H1 (cell line): Measurements from ENCODE around the gene GID8. TPM values are rescaled to one million over a fixed set of nuclear protein-coding genes. Genes with fewer than 3 reads are reported as not detected.

Experiments used
- ASH2L ChIP-seq: fragments of 200-600, 300-600 bp; sonication (generic); IDR thresholded peaks from one replicate; pipeline ENCODE4 v1.7.1; 2017; ENCODE audit warnings: low read length
- E2F6 ChIP-seq: IDR thresholded peaks from 2 replicates; pipeline ENCODE4 v1.6.1; 2012; ENCODE audit warnings: inconsistent platforms
- FOSL1 ChIP-seq: IDR thresholded peaks from 2 replicates; pipeline ENCODE4 v1.6.1; 2011; ENCODE audit warnings: mild to moderate bottlenecking, low read depth, low read length, moderate library complexity; ENCODE audit not compliant: insufficient read depth
- JUN ChIP-seq: IDR thresholded peaks from 2 replicates; pipeline ENCODE4 v1.6.1; 2011; ENCODE audit warnings: low read depth, mild to moderate bottlenecking, improper control_type of control experiment, low read length
- SUZ12 ChIP-seq: fragments of 200-600 bp; sonication (generic); IDR thresholded peaks from 2 replicates; pipeline ENCODE4 v1.6.1; 2012; ENCODE audit warnings: mild to moderate bottlenecking, inconsistent platforms, low read length, moderate library complexity, mixed read lengths
- TCF12 ChIP-seq: IDR thresholded peaks from 2 replicates; pipeline ENCODE4 v1.6.1; 2011; ENCODE audit warnings: low read depth, mild to moderate bottlenecking, low read length
- polyA plus RNA-seq, 7 experiments: library from polyadenylated mRNA; depleted of rRNA in 3 of 7; stranded (reverse) in 5 of 7; unstranded in 2 of 7; fragments of >200 nt in 5 of 7; fragments of 200-250 nt in 2 of 7; gene quantifications; 1 replicate in 5 of 7; 2 replicates in 1 of 7; 4 replicates in 1 of 7; pipeline versions ENCODE4 v1.2.1 to v1.2.3, GENCODE V29; 2011 to 2013; ENCODE audit warnings: missing spikeins in 2 of 7, mixed read lengths in 2 of 7
- total RNA-seq: library from RNA; stranded (reverse); fragmentation: NEBNext Ultra II Directional; extraction: Animal tissue kit (Norgen Biotek cat#: 25700); gene quantifications from 2 replicates; pipeline ENCODE4 v1.2.1, GENCODE V29; 2021

Gene GID8
- total and polyA plus RNA-seq, 2 of the 8 experiments (the other 6 are each of a cell fraction or from before 2014, with no cell fraction given), result 39.7 to 72.9 TPM

- TF ChIP-seq E2F6, result no peak
- no peak for TF ChIP-seq TCF12
- TF ChIP-seq JUN, result no peak
- no peak for TF ChIP-seq ASH2L
- TF ChIP-seq SUZ12, result no peak
- TF ChIP-seq FOSL1, result no peak
Observed at GRCh38 chr20:62975812-62976508, 38.0 kb downstream of the GID8 start (continued).
